HepG2 (cell line): ENCODE measurements around the gene KCNK7. TPM values are rescaled to one million over a fixed set of nuclear protein-coding genes. Genes with fewer than 3 reads are reported as not detected.
A peak's percentile ranks its signal among the peaks of the same experiment; 100 is the strongest.

Source experiments
- ADNP ChIP-seq: sonication (generic); formaldehyde crosslinking; IDR thresholded peaks from 2 replicates; pipeline ENCODE4 v1.4.0; 2020; ENCODE audit warnings: missing genetic modification reagents
- DRAP1 ChIP-seq: IDR thresholded peaks from 2 replicates; pipeline ENCODE4 v1.6.1; 2016; ENCODE audit warnings: missing genetic modification reagents, missing compliant biosample characterization
- FOXA1 ChIP-seq, 2 experiments: fragments of 450-650 bp in 1 of 2; sonication (generic) in 1 of 2; formaldehyde crosslinking in 1 of 2; IDR thresholded peaks; 2 replicates each; pipeline versions ENCODE4 v1.4.0 to v1.6.1; 2016 to 2020; ENCODE audit warnings: missing genetic modification reagents in 1 of 2
- HHEX ChIP-seq: IDR thresholded peaks from 2 replicates; pipeline ENCODE4 v1.6.1; 2016; ENCODE audit warnings: control low read depth
- JUND ChIP-seq: sonication (generic); formaldehyde crosslinking; IDR thresholded peaks from 2 replicates; pipeline ENCODE4 v1.8.0; 2022; ENCODE audit warnings: mild to moderate bottlenecking, missing genetic modification reagents
- MAX ChIP-seq: IDR thresholded peaks from 2 replicates; pipeline ENCODE4 v1.6.1; 2012; ENCODE audit warnings: inconsistent platforms
- NFIB ChIP-seq: sonication (generic); formaldehyde crosslinking; IDR thresholded peaks from 2 replicates; pipeline ENCODE4 v1.9.0; 2021; ENCODE audit warnings: missing genetic modification reagents, mild to moderate bottlenecking, borderline replicate concordance
- NR2C2 ChIP-seq: sonication (generic); formaldehyde crosslinking; IDR thresholded peaks from 2 replicates; pipeline ENCODE4 v1.4.0; 2020; ENCODE audit warnings: missing genetic modification reagents, mild to moderate bottlenecking, moderate library complexity, borderline replicate concordance
- POLR2AphosphoS5 ChIP-seq: IDR thresholded peaks from 2 replicates; pipeline ENCODE4 v1.6.1; 2012; ENCODE audit warnings: low read depth, low read length
- SAP130 ChIP-seq: IDR thresholded peaks from 2 replicates; pipeline ENCODE4 v1.6.1; 2016; ENCODE audit warnings: low read depth
- ZNF205 ChIP-seq: IDR thresholded peaks from 2 replicates; pipeline ENCODE4 v1.6.1; 2018; ENCODE audit warnings: missing biosample characterization, missing genetic modification reagents
- ZZZ3 ChIP-seq: sonication (generic); formaldehyde crosslinking; IDR thresholded peaks from 2 replicates; pipeline ENCODE4 v1.4.0; 2020; ENCODE audit warnings: missing genetic modification reagents, mild to moderate bottlenecking, borderline replicate concordance
- polyA plus RNA-seq, 8 experiments: library from polyadenylated mRNA; depleted of rRNA in 3 of 8; stranded (reverse) in 7 of 8; unstranded in 1 of 8; fragments of >200 nt; fragmentation: Illumina TruSeq in 4 of 8; extraction: Trizol in 4 of 8; gene quantifications; 2 replicates each; pipeline versions ENCODE4 v1.2.1 to v1.2.3, GENCODE V29; 2011 to 2016; ENCODE audit warnings: low read depth in 4 of 8, missing spikeins in 1 of 8, mixed read lengths in 1 of 8; ENCODE audit not compliant: insufficient read depth in 1 of 8
- total RNA-seq, 5 experiments: library from RNA; depleted of rRNA; stranded (reverse); fragments of >200 nt; fragmentation: Illumina TruSeq; extraction: Trizol; gene quantifications; 2 replicates each; pipeline ENCODE4 v1.2.3, GENCODE V29; 2016; ENCODE audit warnings: low read depth in 1 of 5
- TF ChIP-seq, protein P1 (sequence below): sonication (generic); formaldehyde crosslinking; IDR thresholded peaks from 2 replicates; pipeline ENCODE4 v1.4.0; 2020; ENCODE audit warnings: missing genetic modification reagents
- TF ChIP-seq, protein P2 (sequence below): sonication (generic); formaldehyde crosslinking; IDR thresholded peaks from 2 replicates; pipeline ENCODE4 v1.9.0; 2021; ENCODE audit warnings: mild to moderate bottlenecking, missing genetic modification reagents
- TF ChIP-seq, protein P3 (sequence below): sonication (generic); formaldehyde crosslinking; IDR thresholded peaks from 2 replicates; pipeline ENCODE4 v1.4.0; 2020; ENCODE audit warnings: missing genetic modification reagents, low read depth, mild to moderate bottlenecking, borderline replicate concordance

The KCNK7 gene
- total and polyA plus RNA-seq, 2 of the 13 experiments (the other 11 are each of a cell fraction or from before 2014, with no cell fraction given), result 0.11 TPM; not detected in 1

DNA sequence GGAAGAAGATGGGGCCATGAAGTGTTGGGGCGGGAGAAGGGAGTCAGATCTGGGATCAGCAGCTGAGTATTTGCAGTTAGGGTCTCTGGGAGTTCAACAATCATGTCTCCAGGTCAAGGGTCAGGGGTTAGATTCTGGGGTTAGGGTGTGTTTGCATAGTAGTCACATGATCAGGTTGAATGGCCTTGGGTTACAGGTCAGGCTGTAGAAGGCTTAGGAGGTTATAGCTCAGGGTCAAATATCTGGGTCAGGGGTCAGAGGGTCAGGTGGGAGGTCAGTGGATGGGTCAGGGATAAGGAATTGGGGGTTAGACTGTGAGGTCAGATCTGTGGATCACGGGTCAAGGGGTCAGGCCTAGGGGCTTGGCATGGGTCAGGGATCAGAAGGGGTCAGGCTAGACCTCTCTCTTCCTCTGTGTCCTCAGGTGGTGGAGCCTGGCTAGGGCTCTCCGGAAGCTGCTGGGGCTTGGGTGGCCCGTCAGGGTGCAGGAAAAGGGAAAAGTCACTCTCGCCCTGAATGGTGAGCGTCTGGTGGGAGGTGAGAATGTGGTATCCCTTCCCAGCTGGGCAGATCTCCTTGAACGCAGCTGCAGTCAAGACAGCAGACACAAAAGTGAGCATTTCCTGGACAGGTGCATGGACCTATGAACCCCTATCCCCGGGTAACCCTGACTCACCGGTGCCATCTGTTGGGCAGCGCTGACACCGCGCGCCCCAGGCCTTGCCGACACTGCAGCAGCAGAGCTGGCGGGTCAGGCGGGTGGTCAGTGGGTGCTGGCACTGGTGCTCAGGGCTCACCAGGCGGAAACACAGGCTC lies 43.8 kb downstream of the KCNK7 start (continued):
- TF ChIP-seq, protein P1, sequence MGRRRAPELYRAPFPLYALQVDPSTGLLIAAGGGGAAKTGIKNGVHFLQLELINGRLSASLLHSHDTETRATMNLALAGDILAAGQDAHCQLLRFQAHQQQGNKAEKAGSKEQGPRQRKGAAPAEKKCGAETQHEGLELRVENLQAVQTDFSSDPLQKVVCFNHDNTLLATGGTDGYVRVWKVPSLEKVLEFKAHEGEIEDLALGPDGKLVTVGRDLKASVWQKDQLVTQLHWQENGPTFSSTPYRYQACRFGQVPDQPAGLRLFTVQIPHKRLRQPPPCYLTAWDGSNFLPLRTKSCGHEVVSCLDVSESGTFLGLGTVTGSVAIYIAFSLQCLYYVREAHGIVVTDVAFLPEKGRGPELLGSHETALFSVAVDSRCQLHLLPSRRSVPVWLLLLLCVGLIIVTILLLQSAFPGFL (CRISPR knock-in tag), result no peak
- TF ChIP-seq JUND (CRISPR knock-in tag) (no peak), SAP130 (peak; percentile 63), ZNF205 (CRISPR knock-in tag) (0 out of 2 replicates have a peak, but pooled peaks have one; percentile 33), DRAP1 (CRISPR knock-in tag) (no peak), NR2C2 (CRISPR knock-in tag) (peak; percentile 98), POLR2AphosphoS5 (no peak), HHEX (peak; percentile 60; the same call in 1 of the 2 replicates), NFIB (no peak), ZZZ3 (CRISPR knock-in tag) (0 out of 2 replicates have a peak, but pooled peaks have one; percentile 20), ADNP (CRISPR knock-in tag) (no peak), MAX (0 out of 2 replicates have a peak, but pooled peaks have one; percentile 42), FOXA1 (IDR thresholded peaks at IDR 0.05) (no peak), FOXA1 (CRISPR knock-in tag; IDR thresholded peaks at IDR 0.05) (peak; percentile 42)
- TF ChIP-seq, protein P2, sequence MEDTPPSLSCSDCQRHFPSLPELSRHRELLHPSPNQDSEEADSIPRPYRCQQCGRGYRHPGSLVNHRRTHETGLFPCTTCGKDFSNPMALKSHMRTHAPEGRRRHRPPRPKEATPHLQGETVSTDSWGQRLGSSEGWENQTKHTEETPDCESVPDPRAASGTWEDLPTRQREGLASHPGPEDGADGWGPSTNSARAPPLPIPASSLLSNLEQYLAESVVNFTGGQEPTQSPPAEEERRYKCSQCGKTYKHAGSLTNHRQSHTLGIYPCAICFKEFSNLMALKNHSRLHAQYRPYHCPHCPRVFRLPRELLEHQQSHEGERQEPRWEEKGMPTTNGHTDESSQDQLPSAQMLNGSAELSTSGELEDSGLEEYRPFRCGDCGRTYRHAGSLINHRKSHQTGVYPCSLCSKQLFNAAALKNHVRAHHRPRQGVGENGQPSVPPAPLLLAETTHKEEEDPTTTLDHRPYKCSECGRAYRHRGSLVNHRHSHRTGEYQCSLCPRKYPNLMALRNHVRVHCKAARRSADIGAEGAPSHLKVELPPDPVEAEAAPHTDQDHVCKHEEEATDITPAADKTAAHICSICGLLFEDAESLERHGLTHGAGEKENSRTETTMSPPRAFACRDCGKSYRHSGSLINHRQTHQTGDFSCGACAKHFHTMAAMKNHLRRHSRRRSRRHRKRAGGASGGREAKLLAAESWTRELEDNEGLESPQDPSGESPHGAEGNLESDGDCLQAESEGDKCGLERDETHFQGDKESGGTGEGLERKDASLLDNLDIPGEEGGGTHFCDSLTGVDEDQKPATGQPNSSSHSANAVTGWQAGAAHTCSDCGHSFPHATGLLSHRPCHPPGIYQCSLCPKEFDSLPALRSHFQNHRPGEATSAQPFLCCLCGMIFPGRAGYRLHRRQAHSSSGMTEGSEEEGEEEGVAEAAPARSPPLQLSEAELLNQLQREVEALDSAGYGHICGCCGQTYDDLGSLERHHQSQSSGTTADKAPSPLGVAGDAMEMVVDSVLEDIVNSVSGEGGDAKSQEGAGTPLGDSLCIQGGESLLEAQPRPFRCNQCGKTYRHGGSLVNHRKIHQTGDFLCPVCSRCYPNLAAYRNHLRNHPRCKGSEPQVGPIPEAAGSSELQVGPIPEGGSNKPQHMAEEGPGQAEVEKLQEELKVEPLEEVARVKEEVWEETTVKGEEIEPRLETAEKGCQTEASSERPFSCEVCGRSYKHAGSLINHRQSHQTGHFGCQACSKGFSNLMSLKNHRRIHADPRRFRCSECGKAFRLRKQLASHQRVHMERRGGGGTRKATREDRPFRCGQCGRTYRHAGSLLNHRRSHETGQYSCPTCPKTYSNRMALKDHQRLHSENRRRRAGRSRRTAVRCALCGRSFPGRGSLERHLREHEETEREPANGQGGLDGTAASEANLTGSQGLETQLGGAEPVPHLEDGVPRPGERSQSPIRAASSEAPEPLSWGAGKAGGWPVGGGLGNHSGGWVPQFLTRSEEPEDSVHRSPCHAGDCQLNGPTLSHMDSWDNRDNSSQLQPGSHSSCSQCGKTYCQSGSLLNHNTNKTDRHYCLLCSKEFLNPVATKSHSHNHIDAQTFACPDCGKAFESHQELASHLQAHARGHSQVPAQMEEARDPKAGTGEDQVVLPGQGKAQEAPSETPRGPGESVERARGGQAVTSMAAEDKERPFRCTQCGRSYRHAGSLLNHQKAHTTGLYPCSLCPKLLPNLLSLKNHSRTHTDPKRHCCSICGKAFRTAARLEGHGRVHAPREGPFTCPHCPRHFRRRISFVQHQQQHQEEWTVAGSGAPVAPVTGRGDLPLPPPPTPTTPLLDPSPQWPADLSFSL (CRISPR knock-in tag), result 0 out of 2 replicates have a peak, but pooled peaks have one; percentile 18
- TF ChIP-seq, protein P3, sequence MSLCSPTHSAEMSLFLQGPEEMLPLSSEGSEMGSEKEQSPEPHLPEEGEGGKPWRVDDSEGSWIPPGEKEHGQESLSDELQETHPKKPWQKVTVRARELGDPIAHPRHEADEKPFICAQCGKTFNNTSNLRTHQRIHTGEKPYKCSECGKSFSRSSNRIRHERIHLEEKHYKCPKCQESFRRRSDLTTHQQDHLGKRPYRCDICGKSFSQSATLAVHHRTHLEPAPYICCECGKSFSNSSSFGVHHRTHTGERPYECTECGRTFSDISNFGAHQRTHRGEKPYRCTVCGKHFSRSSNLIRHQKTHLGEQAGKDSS (CRISPR knock-in tag), result 0 out of 2 replicates have a peak, but pooled peaks have one; percentile 67
- TF ChIP-seq, all 625 proteins: peak for 107
